ENCODE measurements around the gene VWCE.

DNA sequence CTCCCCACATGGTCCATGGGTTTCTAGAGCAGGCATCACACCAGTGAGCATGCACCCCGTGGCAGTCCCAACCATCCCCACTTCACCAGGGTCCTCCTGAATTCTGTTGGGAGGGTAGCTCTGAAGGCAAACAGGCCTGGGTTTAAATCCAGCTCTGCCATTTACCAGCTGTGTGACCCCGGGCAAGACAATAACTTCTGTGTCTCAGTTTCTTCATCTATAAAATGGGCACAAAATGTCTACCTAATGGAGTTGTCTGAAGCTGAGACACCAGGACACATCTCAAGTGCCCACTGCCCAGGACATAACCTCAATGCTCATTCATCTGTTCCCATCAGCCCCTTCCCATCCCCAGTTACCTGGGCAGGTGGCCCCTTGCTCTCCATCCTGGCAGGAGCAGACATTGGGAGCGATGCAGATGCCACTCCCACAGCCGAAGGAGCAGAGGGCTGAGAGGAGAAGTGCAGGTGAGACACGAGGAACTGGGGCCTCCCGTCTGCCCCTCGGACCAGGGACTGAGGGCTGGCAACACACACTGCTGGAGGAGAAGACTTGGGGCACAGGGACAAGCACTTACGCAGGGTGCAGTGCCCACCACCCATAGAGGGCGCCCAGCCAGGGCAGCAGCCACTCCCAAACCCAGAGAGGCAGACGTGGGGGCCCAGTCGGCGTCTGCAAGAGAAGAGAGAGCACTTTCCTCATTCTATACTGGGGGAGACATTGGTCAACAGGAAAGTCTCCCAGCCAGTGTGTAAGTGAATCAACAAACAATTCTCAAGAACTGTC lies 4.0 kb downstream of the VWCE start:
- TF ChIP-seq CHD1 (IDR thresholded peaks at IDR 0.05; ENCODE audit: low read depth, low read length) (no peak), POU2F2 (IDR thresholded peaks at IDR 0.05; ENCODE audit: borderline replicate concordance, low read depth, low read length) (no peak), EGR1 (IDR thresholded peaks at IDR 0.05; ENCODE audit: borderline replicate concordance in 1 of 2, low read depth in 2 of 2, low read length in 2 of 2) (no peak), CHD2 (IDR thresholded peaks at IDR 0.05; ENCODE audit: borderline replicate concordance, low read depth, low read length) (no peak), POLR2A (IDR thresholded peaks at IDR 0.05; ENCODE audit: low read depth, low read length) (no peak), BHLHE40 (IDR thresholded peaks at IDR 0.05; ENCODE audit: borderline replicate concordance in 1 of 2, low read depth in 2 of 2, low read length in 1 of 2) (no peak), HCFC1 (IDR thresholded peaks at IDR 0.05; ENCODE audit: low read length) (no peak), PML (IDR thresholded peaks at IDR 0.05; ENCODE audit: low read length) (no peak), SIN3A (IDR thresholded peaks at IDR 0.05; ENCODE audit: low read depth, low read length) (no peak), ZNF24 (IDR thresholded peaks at IDR 0.05) (no peak), HDGF (IDR thresholded peaks at IDR 0.05) (no peak)
- TF ChIP-seq, protein P1, sequence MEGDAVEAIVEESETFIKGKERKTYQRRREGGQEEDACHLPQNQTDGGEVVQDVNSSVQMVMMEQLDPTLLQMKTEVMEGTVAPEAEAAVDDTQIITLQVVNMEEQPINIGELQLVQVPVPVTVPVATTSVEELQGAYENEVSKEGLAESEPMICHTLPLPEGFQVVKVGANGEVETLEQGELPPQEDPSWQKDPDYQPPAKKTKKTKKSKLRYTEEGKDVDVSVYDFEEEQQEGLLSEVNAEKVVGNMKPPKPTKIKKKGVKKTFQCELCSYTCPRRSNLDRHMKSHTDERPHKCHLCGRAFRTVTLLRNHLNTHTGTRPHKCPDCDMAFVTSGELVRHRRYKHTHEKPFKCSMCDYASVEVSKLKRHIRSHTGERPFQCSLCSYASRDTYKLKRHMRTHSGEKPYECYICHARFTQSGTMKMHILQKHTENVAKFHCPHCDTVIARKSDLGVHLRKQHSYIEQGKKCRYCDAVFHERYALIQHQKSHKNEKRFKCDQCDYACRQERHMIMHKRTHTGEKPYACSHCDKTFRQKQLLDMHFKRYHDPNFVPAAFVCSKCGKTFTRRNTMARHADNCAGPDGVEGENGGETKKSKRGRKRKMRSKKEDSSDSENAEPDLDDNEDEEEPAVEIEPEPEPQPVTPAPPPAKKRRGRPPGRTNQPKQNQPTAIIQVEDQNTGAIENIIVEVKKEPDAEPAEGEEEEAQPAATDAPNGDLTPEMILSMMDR (IDR thresholded peaks at IDR 0.05 in 2 of 3, conservative IDR thresholded peaks at IDR 0.05 in 1 of 3; ENCODE audit: control insufficient read depth in 2 of 3, extremely low read depth in 1 of 3, insufficient read depth in 1 of 3, low read depth in 3 of 3, low read length in 3 of 3) = peak in 2 of 3 experiments; percentile 20 to 48; a peak in 4 of 6 replicates
- TF ChIP-seq, protein P2, sequence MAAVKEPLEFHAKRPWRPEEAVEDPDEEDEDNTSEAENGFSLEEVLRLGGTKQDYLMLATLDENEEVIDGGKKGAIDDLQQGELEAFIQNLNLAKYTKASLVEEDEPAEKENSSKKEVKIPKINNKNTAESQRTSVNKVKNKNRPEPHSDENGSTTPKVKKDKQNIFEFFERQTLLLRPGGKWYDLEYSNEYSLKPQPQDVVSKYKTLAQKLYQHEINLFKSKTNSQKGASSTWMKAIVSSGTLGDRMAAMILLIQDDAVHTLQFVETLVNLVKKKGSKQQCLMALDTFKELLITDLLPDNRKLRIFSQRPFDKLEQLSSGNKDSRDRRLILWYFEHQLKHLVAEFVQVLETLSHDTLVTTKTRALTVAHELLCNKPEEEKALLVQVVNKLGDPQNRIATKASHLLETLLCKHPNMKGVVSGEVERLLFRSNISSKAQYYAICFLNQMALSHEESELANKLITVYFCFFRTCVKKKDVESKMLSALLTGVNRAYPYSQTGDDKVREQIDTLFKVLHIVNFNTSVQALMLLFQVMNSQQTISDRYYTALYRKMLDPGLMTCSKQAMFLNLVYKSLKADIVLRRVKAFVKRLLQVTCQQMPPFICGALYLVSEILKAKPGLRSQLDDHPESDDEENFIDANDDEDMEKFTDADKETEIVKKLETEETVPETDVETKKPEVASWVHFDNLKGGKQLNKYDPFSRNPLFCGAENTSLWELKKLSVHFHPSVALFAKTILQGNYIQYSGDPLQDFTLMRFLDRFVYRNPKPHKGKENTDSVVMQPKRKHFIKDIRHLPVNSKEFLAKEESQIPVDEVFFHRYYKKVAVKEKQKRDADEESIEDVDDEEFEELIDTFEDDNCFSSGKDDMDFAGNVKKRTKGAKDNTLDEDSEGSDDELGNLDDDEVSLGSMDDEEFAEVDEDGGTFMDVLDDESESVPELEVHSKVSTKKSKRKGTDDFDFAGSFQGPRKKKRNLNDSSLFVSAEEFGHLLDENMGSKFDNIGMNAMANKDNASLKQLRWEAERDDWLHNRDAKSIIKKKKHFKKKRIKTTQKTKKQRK (IDR thresholded peaks at IDR 0.05; ENCODE audit: low read depth, low read length) = no peak
- TF ChIP-seq, protein P3, sequence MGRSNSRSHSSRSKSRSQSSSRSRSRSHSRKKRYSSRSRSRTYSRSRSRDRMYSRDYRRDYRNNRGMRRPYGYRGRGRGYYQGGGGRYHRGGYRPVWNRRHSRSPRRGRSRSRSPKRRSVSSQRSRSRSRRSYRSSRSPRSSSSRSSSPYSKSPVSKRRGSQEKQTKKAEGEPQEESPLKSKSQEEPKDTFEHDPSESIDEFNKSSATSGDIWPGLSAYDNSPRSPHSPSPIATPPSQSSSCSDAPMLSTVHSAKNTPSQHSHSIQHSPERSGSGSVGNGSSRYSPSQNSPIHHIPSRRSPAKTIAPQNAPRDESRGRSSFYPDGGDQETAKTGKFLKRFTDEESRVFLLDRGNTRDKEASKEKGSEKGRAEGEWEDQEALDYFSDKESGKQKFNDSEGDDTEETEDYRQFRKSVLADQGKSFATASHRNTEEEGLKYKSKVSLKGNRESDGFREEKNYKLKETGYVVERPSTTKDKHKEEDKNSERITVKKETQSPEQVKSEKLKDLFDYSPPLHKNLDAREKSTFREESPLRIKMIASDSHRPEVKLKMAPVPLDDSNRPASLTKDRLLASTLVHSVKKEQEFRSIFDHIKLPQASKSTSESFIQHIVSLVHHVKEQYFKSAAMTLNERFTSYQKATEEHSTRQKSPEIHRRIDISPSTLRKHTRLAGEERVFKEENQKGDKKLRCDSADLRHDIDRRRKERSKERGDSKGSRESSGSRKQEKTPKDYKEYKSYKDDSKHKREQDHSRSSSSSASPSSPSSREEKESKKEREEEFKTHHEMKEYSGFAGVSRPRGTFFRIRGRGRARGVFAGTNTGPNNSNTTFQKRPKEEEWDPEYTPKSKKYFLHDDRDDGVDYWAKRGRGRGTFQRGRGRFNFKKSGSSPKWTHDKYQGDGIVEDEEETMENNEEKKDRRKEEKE (IDR thresholded peaks at IDR 0.05) = no peak
